GM12892 (cell line): ENCODE data around the gene DTX1.
"Not testable (repeated sequence)": the region's sequence is repeated elsewhere in the genome, so short reads cannot be mapped to it uniquely, and the experiment has no call there.

Source experiments
- DNase-seq: peaks from one replicate; pipeline ENCODE4 v3.0.0; 2011; ENCODE audit not compliant: insufficient read length
- FAIRE-seq: peaks from 2 replicates; lab custom pipeline; 2011; peaks lifted over from hg19 to GRCh38; lab: Jason Lieb, UNC
- POLR2A ChIP-seq: IDR thresholded peaks from 2 replicates; pipeline ENCODE4 v1.6.1; 2011; ENCODE audit warnings: low read depth, low read length, control low read depth
- POLR2AphosphoS5 ChIP-seq: IDR thresholded peaks from 2 replicates; pipeline ENCODE4 v1.6.1; 2011; ENCODE audit warnings: low read depth, low read length, control low read depth
- TAF1 ChIP-seq: IDR thresholded peaks from 2 replicates; pipeline ENCODE4 v1.6.1; 2011; ENCODE audit warnings: low read depth, mild to moderate bottlenecking, control low read depth, low read length, borderline replicate concordance

DTX1 gene

GRCh38 chr12:113137861-113138783 is 81.6 kb downstream of the DTX1 start:
- no peak for FAIRE-seq
- DNase-seq = no peak
- TF ChIP-seq TAF1 (no peak), POLR2A (no peak), POLR2AphosphoS5 (no peak)

- no peak for TF ChIP-seq POLR2AphosphoS5
- no peak for FAIRE-seq
- DNase-seq = no peak
Measured at GRCh38 chr12:113138826-113139225, 82.3 kb downstream of the DTX1 start.

GRCh38 chr12:113140706-113141105 is 84.2 kb downstream of the DTX1 start:
- FAIRE-seq = no peak
- TF ChIP-seq POLR2A (no peak), POLR2AphosphoS5 (no peak), TAF1 (no peak)
- no peak for DNase-seq

GRCh38 chr12:113141716-113142115 is 85.2 kb downstream of the DTX1 start:
- not testable (repeated sequence) for DNase-seq, FAIRE-seq

GRCh38 chr12:113142173-113142885 is 85.8 kb downstream of the DTX1 start:
- no peak for TF ChIP-seq POLR2A
- no peak for TF ChIP-seq POLR2AphosphoS5
- TF ChIP-seq TAF1 = no peak
- FAIRE-seq (peak; percentile 30), DNase-seq (peak; percentile 8)

- FAIRE-seq (no peak), DNase-seq (no peak)
- TF ChIP-seq TAF1 (no peak), POLR2AphosphoS5 (no peak), POLR2A (no peak)
Measured at GRCh38 chr12:113142886-113143332, 86.4 kb downstream of the DTX1 start.

- FAIRE-seq = no peak
- TF ChIP-seq POLR2AphosphoS5 (no peak), POLR2A (no peak), TAF1 (no peak)
- DNase-seq = no peak
Measured at GRCh38 chr12:113143959-113144358, 87.4 kb downstream of the DTX1 start.

- TF ChIP-seq POLR2AphosphoS5 = no peak
- TF ChIP-seq POLR2A = no peak
- no peak for TF ChIP-seq TAF1
- DNase-seq (no peak), FAIRE-seq (no peak)
Measured at GRCh38 chr12:113144806-113145205, 88.3 kb downstream of the DTX1 start.

- TF ChIP-seq POLR2AphosphoS5 = no peak
- TF ChIP-seq POLR2A = no peak
- TF ChIP-seq TAF1 = no peak
- FAIRE-seq (no peak), DNase-seq (no peak)
Measured at GRCh38 chr12:113145720-113146551, 89.4 kb downstream of the DTX1 start.

- FAIRE-seq (no peak), DNase-seq (no peak)
- TF ChIP-seq POLR2A (no peak), TAF1 (no peak), POLR2AphosphoS5 (no peak)
Measured at GRCh38 chr12:113146999-113147398, 90.5 kb downstream of the DTX1 start.
